Left lung (tissue), 10 donors: Measurements from ENCODE around the gene KEL. TPM values are rescaled to one million over a fixed set of nuclear protein-coding genes. Genes with fewer than 3 reads are reported as not detected.

ENCODE experiments used
- ATAC-seq: fragments of 200-7000 bp; cut with Tn5 transposase; one replicate; pipeline ENCODE4 v1.9.1; 2020; ENCODE audit warnings: moderate library complexity
- DNase-seq, 4 donors: peaks; one replicate each; pipeline ENCODE4 v3.0.0-alpha.2; 2013 to 2020
- H3K27ac ChIP-seq, 2 donors: fragments of 200-600 bp; sonication (generic) in 1 of 2; one replicate each; pipeline versions ENCODE4 v1.5.0 to v1.8.0; 2020 to 2021
- H3K27me3 ChIP-seq, 2 donors: fragments of 200-600 bp; sonication (generic) in 1 of 2; one replicate each; pipeline versions ENCODE4 v1.5.0 to v1.8.0; 2020 to 2021
- H3K36me3 ChIP-seq, 2 donors: fragments of 200-600 bp; sonication (generic) in 1 of 2; one replicate each; pipeline versions ENCODE4 v1.5.0 to v1.8.0; 2020 to 2021
- H3K4me1 ChIP-seq, 2 donors: fragments of 200-600 bp; one replicate each; pipeline ENCODE4 v1.8.0; 2021
- H3K4me3 ChIP-seq, 2 donors: fragments of 200-600 bp; sonication (generic) in 1 of 2; one replicate each; pipeline versions ENCODE4 v1.5.0 to v1.8.0; 2020 to 2021; ENCODE audit warnings: mild to moderate bottlenecking in 1 of 2
- H3K9me3 ChIP-seq, 2 donors: fragments of 200-600 bp; sonication (generic) in 1 of 2; one replicate each; pipeline versions ENCODE4 v1.5.0 to v1.8.0; 2020 to 2021
- CTCF ChIP-seq, 2 donors: fragments of 200-600 bp; sonication (generic) in 1 of 2; IDR thresholded peaks; one replicate each; pipeline versions ENCODE4 v1.5.0 to v1.8.0; 2021; ENCODE audit warnings: antibody characterized with exemption in 2 of 2
- intact Hi-C, 2 donors: fragments of 100-400 bp; cut with DNase I; formaldehyde crosslinking; loops; one replicate each; pipeline versions ENCODE4 v1.11.2 to v1.14.2; 2022
- polyA plus RNA-seq, 6 donors: library from polyadenylated mRNA; unstranded; fragments of 120-200 nt; gene quantifications; one replicate each; pipeline ENCODE4 v1.2.1, GENCODE V29; 2013; ENCODE audit not compliant: insufficient read length in 6 of 6
- total RNA-seq, 2 donors: library from RNA; stranded (reverse); fragmentation: NEBNext Ultra II Directional; extraction: Animal tissue kit (Norgen Biotek cat#: 25700); gene quantifications; one replicate each; pipeline ENCODE4 v1.2.1, GENCODE V29; 2021
- donor health status: DM: no; HTN: yes; CAD: no.
- donor health status: DM: no; HTN: no; CAD: no.

Gene KEL
- total and polyA plus RNA-seq, 8 donors: 0.58 to 3.1 (median 1.9) TPM

GRCh38 chr7:142908921-142909890 is 53.0 kb downstream of the KEL start:
- Histone ChIP-seq H3K27ac (peak overlapping the region in 1 of 2 donors; percentile 3), H3K4me1 (peaks cover 0 to 20% of the 10 kb centered on the region in 2 donors), H3K36me3 (no peaks in the 10 kb centered on the region), H3K4me3 (no peak overlapping the region), H3K27me3 (no peaks in the 10 kb centered on the region), H3K9me3 (peaks cover 0 to 8% of the 10 kb centered on the region in 2 donors)
- DNase-seq (no peak), ATAC-seq (peak; percentile 86)
- peak in 1 of 2 donors; percentile 22 for TF ChIP-seq CTCF (IDR thresholded peaks at IDR 0.05)
- intact Hi-C loops: no loop called here

GRCh38 chr7:142908290-142908689 is 53.9 kb downstream of the KEL start:
- Histone ChIP-seq H3K4me3 (no peak overlapping the region), H3K36me3 (no peaks in the 10 kb centered on the region), H3K27ac (no peak overlapping the region), H3K9me3 (peaks cover 0 to 13% of the 10 kb centered on the region in 2 donors), H3K27me3 (no peaks in the 10 kb centered on the region), H3K4me1 (peaks cover 0 to 20% of the 10 kb centered on the region in 2 donors)
- intact Hi-C loops: no loop called here
- no peak for DNase-seq
- TF ChIP-seq CTCF (IDR thresholded peaks at IDR 0.05): no peak
- no peak for ATAC-seq

- DNase-seq (no peak), ATAC-seq (no peak)
- H3K36me3 ChIP-seq: no peaks in the 10 kb centered on the region
- intact Hi-C loops: no loop called here
- H3K4me3 ChIP-seq: no peak overlapping the region
- TF ChIP-seq CTCF (IDR thresholded peaks at IDR 0.05): no peak
- H3K4me1 ChIP-seq: peaks cover 0 to 20% of the 10 kb centered on the region in 2 donors
- no peaks in the 10 kb centered on the region for H3K27me3 ChIP-seq
- peaks cover 0 to 13% of the 10 kb centered on the region in 2 donors for H3K9me3 ChIP-seq
- no peak overlapping the region for H3K27ac ChIP-seq
These were observed 55.5 kb downstream of the KEL start for GRCh38 chr7:142906643-142907042.

DNA sequence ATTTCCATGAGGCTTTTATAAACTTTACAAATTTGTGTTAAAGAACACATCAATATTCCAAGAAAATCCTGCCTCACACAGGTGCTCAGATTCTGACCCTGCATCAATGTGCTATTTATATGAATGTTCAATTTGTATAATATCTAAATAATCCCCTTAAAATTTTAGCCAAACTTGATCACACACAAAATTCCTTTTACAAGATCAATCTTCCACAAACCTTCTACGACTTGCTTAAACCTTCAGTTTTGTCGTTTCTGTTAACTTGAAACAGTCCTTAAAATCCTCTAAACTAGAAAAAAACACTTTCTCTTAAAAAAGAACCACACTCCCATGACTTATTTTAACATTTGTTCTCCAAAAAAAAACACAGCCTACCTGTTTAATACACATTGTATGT is 56.4 kb downstream of the KEL start:
- Histone ChIP-seq H3K27me3 (no peaks in the 10 kb centered on the region), H3K9me3 (peaks cover 0 to 13% of the 10 kb centered on the region in 2 donors), H3K36me3 (no peaks in the 10 kb centered on the region), H3K27ac (no peak overlapping the region), H3K4me3 (no peak overlapping the region), H3K4me1 (peaks cover 0 to 20% of the 10 kb centered on the region in 2 donors)
- intact Hi-C loops: no loop called here
- DNase-seq: no peak
- no peak for TF ChIP-seq CTCF (IDR thresholded peaks at IDR 0.05)
- no peak for ATAC-seq

DNA sequence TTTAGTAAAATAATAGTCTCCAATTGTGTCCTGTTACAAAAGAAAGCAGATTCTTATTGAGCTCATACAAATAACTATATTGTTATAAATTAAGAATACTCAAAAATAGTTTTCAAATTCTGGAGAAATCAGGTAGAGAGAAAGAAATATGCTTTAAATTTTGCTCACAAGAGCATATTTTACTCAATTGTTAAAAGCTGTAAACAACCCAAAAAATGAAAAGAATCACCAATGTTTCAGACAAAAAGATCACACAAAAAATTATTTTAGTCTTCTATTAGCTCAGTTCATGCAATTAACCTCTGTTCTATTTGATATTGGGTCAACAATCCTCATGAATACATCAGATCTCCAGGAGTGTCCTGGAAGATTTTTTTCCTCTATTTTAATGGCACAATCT is 58.0 kb downstream of the KEL start:
- H3K27ac ChIP-seq: no peak overlapping the region
- DNase-seq: no peak
- no peak for ATAC-seq
- H3K36me3 ChIP-seq: no peaks in the 10 kb centered on the region
- no peak overlapping the region for H3K4me3 ChIP-seq
- H3K27me3 ChIP-seq: no peaks in the 10 kb centered on the region
- peaks cover 0 to 13% of the 10 kb centered on the region in 2 donors for H3K9me3 ChIP-seq
- H3K4me1 ChIP-seq: peaks cover 0 to 4% of the 10 kb centered on the region in 2 donors
- TF ChIP-seq CTCF (IDR thresholded peaks at IDR 0.05): no peak
- intact Hi-C loops: no loop called here
